Hepatocyte (in vitro differentiated cells): ENCODE results near the gene OR13C5.

Experiments
- EZH2 ChIP-seq: fragments of 200-600 bp; sonication (generic); IDR thresholded peaks from 2 replicates; pipeline ENCODE4 v1.6.1; 2016; ENCODE audit warnings: antibody characterized with exemption, mild to moderate bottlenecking, borderline replicate concordance
- EZH2phosphoT487 ChIP-seq: fragments of 200-600 bp; sonication (generic); IDR thresholded peaks from one replicate; pipeline ENCODE4 v1.6.1; 2018; ENCODE audit warnings: antibody characterized with exemption, mild to moderate bottlenecking, low read depth, moderate library complexity; ENCODE audit not compliant: unreplicated experiment, severe bottlenecking
- TF ChIP-seq, protein P1 (sequence below): fragments of 200-600 bp; sonication (generic); IDR thresholded peaks from 2 replicates; pipeline ENCODE4 v1.5.1; 2016; ENCODE audit warnings: antibody characterized with exemption, mild to moderate bottlenecking; ENCODE audit not compliant: poor library complexity

DNA sequence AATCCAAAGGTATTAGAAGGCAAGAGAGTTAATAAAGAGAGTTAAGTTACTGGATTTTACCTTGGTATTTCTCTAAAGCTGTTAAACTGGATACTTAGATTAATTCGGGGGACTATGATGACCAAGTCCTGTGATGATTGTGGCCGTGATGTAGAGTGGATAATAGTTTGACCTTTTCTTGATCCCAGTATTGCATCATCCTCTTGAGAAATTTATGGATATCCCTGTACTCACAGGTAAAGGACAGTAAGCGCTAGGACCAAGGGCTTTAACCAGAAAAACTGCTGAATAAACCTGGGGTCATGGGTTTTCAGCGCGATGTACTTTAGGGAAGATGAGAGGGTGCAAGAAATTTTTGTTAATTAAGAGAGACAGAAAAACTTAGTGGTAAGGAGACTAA, 21.9 kb downstream of the OR13C5 start:
- TF ChIP-seq, protein P1, sequence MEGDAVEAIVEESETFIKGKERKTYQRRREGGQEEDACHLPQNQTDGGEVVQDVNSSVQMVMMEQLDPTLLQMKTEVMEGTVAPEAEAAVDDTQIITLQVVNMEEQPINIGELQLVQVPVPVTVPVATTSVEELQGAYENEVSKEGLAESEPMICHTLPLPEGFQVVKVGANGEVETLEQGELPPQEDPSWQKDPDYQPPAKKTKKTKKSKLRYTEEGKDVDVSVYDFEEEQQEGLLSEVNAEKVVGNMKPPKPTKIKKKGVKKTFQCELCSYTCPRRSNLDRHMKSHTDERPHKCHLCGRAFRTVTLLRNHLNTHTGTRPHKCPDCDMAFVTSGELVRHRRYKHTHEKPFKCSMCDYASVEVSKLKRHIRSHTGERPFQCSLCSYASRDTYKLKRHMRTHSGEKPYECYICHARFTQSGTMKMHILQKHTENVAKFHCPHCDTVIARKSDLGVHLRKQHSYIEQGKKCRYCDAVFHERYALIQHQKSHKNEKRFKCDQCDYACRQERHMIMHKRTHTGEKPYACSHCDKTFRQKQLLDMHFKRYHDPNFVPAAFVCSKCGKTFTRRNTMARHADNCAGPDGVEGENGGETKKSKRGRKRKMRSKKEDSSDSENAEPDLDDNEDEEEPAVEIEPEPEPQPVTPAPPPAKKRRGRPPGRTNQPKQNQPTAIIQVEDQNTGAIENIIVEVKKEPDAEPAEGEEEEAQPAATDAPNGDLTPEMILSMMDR = no peak
- TF ChIP-seq EZH2phosphoT487 (no peak), EZH2 (no peak)
